Ascending aorta (tissue), 2 donors: Measurements from ENCODE around the gene CXCR4. TPM values are rescaled to one million over a fixed set of nuclear protein-coding genes. Genes with fewer than 3 reads are reported as not detected.

ENCODE experiments used
- DNase-seq, 2 donors: peaks; one replicate each; pipeline ENCODE4 v3.0.0-alpha.2; 2019; ENCODE audit warnings: low spot score in 2 of 2
- H3K27ac ChIP-seq, 2 donors: fragments of 200-600 bp; sonication (generic); one replicate each; pipeline ENCODE4 v1.5.1; 2016 to 2017; ENCODE audit warnings: mild to moderate bottlenecking in 1 of 2
- H3K27me3 ChIP-seq: fragments of 200-600 bp; sonication (generic); one replicate; pipeline ENCODE4 v1.5.1; 2017
- H3K36me3 ChIP-seq, 2 donors: fragments of 200-600 bp; sonication (generic); one replicate each; pipeline ENCODE4 v1.5.1; 2016
- H3K4me1 ChIP-seq, 2 donors: fragments of 200-600 bp; sonication (generic); one replicate each; pipeline ENCODE4 v1.5.1; 2016 to 2017; ENCODE audit warnings: mild to moderate bottlenecking in 1 of 2
- H3K4me3 ChIP-seq, 2 donors: fragments of 200-600 bp; sonication (generic); one replicate each; pipeline ENCODE4 v1.5.1; 2016 to 2017; ENCODE audit warnings: mild to moderate bottlenecking in 1 of 2
- H3K9me3 ChIP-seq, 2 donors: fragments of 200-600 bp; sonication (generic); one replicate each; pipeline ENCODE4 v1.5.1; 2016
- CTCF ChIP-seq, 3 experiments: fragments of 200-600 bp in 2 of 3; fragments of 450-650 bp in 1 of 3; sonication (generic) in 2 of 3; IDR thresholded peaks; one replicate each; pipeline ENCODE4 v1.5.1; 2016 to 2019; ENCODE audit warnings: antibody characterized with exemption in 3 of 3, mild to moderate bottlenecking in 1 of 3, moderate library complexity in 1 of 3
- intact Hi-C: fragments of 100-400 bp; cut with DNase I; formaldehyde crosslinking; loops from one replicate; pipeline ENCODE4 v1.15.1; 2023
- total RNA-seq: library from RNA; depleted of rRNA; stranded (reverse); fragments of >200 nt; gene quantifications from one replicate; pipeline ENCODE4 v1.1.0, GENCODE V29; 2016

Gene CXCR4
- total RNA-seq, 1 donor from 2014 or later: 15.5 TPM

- peaks cover 4% of the 10 kb centered on the region for H3K27me3 ChIP-seq
- no peak for TF ChIP-seq CTCF (IDR thresholded peaks at IDR 0.05)
- no peaks in the 10 kb centered on the region for H3K36me3 ChIP-seq
- intact Hi-C loops: no loop called here
- peak overlapping the region; percentile 59 to 63 for H3K4me3 ChIP-seq
- peaks cover 0 to 13% of the 10 kb centered on the region in 2 donors for H3K4me1 ChIP-seq
- H3K27ac ChIP-seq: peak overlapping the region; percentile 4 to 27
- DNase-seq: no peak
- H3K9me3 ChIP-seq: no peaks in the 10 kb centered on the region
Measured at GRCh38 chr2:136116813-136117390, 1.0 kb downstream of the CXCR4 start.

- Histone ChIP-seq H3K4me3 (peak overlapping the region; percentile 59 to 63), H3K4me1 (peaks cover 0 to 13% of the 10 kb centered on the region in 2 donors), H3K9me3 (no peaks in the 10 kb centered on the region), H3K36me3 (no peaks in the 10 kb centered on the region), H3K27me3 (peaks cover 4% of the 10 kb centered on the region), H3K27ac (peak overlapping the region in 1 of 2 donors; percentile 27)
- intact Hi-C loops: no loop called here
- DNase-seq: peak in 1 of 2 donors; percentile 65
- TF ChIP-seq CTCF (IDR thresholded peaks at IDR 0.05): no peak
Measured at GRCh38 chr2:136116151-136116812, 1.7 kb downstream of the CXCR4 start.

GRCh38 chr2:136115183-136115761 lies 2.7 kb downstream of the CXCR4 start:
- Histone ChIP-seq H3K9me3 (no peaks in the 10 kb centered on the region), H3K27me3 (peaks cover 2% of the 10 kb centered on the region), H3K36me3 (no peaks in the 10 kb centered on the region), H3K4me3 (peak overlapping the region in 1 of 2 donors; percentile 59), H3K27ac (no peak overlapping the region), H3K4me1 (peaks cover 0 to 13% of the 10 kb centered on the region in 2 donors)
- TF ChIP-seq CTCF (IDR thresholded peaks at IDR 0.05): no peak
- intact Hi-C loops: no loop called here
- no peak for DNase-seq

- no peaks in the 10 kb centered on the region for H3K9me3 ChIP-seq
- DNase-seq: no peak
- H3K36me3 ChIP-seq: no peaks in the 10 kb centered on the region
- intact Hi-C loops: no loop called here
- H3K27me3 ChIP-seq: no peaks in the 10 kb centered on the region
- no peak overlapping the region for H3K4me3 ChIP-seq
- H3K4me1 ChIP-seq: peaks cover 0 to 13% of the 10 kb centered on the region in 2 donors
- TF ChIP-seq CTCF (IDR thresholded peaks at IDR 0.05): no peak
- no peak overlapping the region for H3K27ac ChIP-seq
Measured at GRCh38 chr2:136114382-136114781, 3.6 kb downstream of the CXCR4 start.

GRCh38 chr2:136113209-136113971 lies 4.6 kb downstream of the CXCR4 start:
- TF ChIP-seq CTCF (IDR thresholded peaks at IDR 0.05): no peak
- Histone ChIP-seq H3K4me1 (peaks cover 0 to 13% of the 10 kb centered on the region in 2 donors), H3K36me3 (no peaks in the 10 kb centered on the region), H3K9me3 (no peaks in the 10 kb centered on the region), H3K27ac (no peak overlapping the region), H3K4me3 (no peak overlapping the region), H3K27me3 (no peaks in the 10 kb centered on the region)
- intact Hi-C loops: no loop called here
- no peak for DNase-seq
